T47D (cell line): ENCODE measurements around the gene FBXW11.
"Not testable (repeated sequence)": the region's sequence is repeated elsewhere in the genome, so short reads cannot be mapped to it uniquely, and the experiment has no call there.

Source experiments
- DNase-seq, 2 experiments: peaks; one replicate each; pipeline versions ENCODE4 v3.0.0 to v3.0.0-alpha.2; 2011 to 2012; ENCODE audit warnings: low read depth in 1 of 2, low spot score in 1 of 2
- JUND ChIP-seq: IDR thresholded peaks from 2 replicates; pipeline ENCODE4 v1.6.1; 2012; ENCODE audit warnings: low read depth
- in situ Hi-C: cut with HindIII; loops from 2 replicates; pipeline ENCODE4 v1.10.0; 2016; ENCODE audit warnings: low sequenced_read_pairs, low pct_unique_long_range_greater_than_20kb

Gene FBXW11

DNA sequence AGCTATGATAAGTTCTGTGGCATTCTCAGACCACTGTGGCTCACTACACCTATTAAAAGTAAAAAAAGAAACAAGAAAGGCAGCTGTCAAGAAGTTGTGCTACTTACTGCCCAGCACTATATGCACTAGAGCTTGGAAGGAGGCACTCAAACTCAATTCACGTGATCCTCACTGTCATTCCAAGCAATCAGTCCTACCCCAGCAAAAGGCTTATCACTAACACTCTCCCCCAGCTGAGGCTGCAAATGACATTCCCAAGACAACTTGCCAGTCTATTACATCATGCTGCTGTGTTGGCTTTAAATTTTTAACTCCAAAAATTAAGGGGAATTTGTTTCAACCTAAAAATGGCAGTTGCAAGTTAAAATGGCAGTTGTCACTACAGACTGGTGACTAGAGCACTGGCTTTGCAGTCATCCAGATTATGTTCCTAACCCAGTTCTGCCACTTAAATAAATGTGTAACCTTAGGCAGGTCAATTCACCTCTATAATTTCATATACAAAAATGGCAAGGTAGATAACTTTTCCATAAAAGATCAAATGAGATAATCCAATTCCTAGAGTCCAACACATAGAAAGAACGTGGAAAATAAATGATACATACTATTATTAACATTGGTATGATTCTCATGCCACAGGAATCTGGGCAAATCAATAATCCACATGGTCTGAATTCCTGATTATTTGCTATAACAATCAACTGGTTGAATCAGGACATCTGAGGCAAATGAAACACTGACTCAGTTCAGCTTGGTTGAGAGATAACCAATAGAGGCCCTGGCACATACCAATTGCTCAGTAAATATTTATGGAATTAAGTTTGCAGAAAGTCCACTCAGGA is 52.4 kb downstream of the FBXW11 start:
- TF ChIP-seq JUND, result no peak; the same call in none of the 2 replicates
- in situ Hi-C loops, result no loop called here
- DNase-seq, result peak in 1 of 2 experiments; percentile 45

- no peak for DNase-seq
- in situ Hi-C loops, result no loop called here
- no peak for TF ChIP-seq JUND
Measured at GRCh38 chr5:171952021-171952420, 54.4 kb downstream of the FBXW11 start.

DNA sequence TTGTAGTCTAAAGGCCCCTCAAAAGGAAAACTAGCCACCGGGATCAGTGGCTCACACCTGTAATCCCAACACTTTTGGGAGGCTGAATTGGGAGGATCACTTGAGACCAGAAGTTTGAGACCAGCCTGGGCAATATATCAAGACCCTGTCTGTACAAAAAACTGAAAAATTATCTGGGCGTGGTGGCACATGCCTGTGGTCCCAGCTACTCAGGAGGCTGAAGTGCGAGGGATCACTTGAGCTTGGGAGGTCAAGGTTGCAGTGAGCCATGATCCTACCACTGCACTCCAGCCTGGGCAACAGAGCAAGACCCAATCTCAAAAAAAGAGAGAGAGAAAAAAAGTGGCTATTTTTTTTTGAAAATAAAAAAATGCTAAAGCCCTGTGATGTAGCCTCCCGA is 55.2 kb downstream of the FBXW11 start:
- no peak for TF ChIP-seq JUND
- in situ Hi-C loops, result no loop called here
- no peak for DNase-seq

GRCh38 chr5:171946000-171946781 is 60.2 kb downstream of the FBXW11 start:
- peak; percentile 26; the same call in 1 of the 2 replicates for TF ChIP-seq JUND
- in situ Hi-C loops, result no loop called here
- peak; percentile 30 to 89 for DNase-seq

DNA sequence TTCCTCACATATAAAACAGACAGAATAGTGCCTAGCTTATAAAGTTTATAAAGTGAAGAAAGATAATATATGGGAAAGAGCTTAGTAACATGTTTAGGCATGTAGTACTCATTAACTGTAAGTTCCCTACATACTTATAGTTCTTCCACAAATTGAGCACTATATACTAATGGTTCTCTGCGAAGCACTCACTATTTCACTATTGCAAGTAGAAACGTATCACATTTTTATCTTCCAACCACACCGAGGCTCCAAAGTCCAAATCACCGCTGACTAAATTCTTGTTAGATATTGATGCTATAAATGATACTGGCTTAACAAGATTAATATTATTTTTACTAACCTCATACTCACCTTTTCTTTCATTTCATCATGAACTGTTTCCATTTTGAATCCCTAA is 61.0 kb downstream of the FBXW11 start:
- no peak for TF ChIP-seq JUND
- no peak for DNase-seq
- in situ Hi-C loops, result no loop called here

DNA sequence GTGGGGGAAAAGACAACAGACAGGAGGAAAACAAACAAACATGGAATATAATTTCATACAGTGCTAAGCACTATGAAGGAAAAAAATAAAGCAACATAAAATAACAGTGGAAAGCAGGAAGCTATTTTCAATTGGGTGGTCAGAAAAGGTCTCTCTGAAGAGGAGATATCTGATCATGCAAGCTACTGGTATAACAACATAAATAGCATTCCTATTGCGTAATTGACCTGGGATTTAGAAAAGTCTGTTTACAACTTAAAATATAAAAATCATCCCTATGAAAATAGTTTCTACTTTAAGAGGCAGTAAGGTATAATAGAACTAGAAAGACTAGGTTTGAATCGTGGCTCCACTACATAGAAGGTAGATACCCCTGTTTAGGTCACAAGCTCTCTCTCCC is 61.4 kb downstream of the FBXW11 start:
- TF ChIP-seq JUND, result peak; percentile 66; the same call in 1 of the 2 replicates
- in situ Hi-C loops, result no loop called here
- DNase-seq, result peak in 1 of 2 experiments; percentile 51

DNA sequence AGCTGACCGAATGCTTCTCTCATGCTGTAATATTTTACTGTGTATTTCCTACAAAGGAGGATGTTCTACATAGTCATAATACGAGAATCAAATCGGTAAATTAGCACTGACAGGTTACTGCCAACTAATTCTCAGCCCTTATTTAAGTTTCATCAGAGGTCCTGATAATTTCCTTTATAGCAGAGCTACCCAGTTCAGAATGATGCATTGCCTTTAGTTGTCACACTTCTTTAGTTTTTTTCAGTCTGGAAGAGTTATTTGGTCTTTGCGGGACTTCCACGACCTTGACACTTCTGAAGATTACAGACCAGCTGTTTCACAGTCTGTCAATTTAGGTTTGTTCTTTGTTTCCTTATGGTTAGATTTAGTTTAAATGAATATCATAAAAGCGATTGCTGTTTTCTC is 64.3 kb downstream of the FBXW11 start:
- DNase-seq, in situ Hi-C loops: not testable (repeated sequence)

DNA sequence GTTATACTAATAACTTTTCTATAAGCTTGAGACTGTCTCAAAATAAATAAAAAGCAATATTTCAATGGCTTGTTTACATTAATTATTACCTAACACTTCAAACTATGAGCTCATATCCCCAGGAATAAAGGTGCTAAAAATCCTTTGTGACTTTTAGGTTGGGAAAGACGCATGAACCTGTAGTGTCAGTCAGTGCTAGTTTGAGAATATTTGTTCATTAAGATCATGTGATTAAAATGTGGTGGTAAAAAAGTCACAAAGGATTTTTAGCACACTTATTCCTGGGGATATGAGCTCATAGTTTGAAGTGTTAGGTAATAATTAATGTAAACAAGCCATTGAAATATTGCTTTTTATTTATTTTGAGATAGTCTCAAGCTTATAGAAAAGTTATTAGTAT is 64.8 kb downstream of the FBXW11 start:
- in situ Hi-C loops, result not testable (repeated sequence)
- DNase-seq, result peak in 1 of 2 experiments; percentile 36

GRCh38 chr5:171941275-171941674 is 65.2 kb downstream of the FBXW11 start:
- in situ Hi-C loops, result not testable (repeated sequence)

DNA sequence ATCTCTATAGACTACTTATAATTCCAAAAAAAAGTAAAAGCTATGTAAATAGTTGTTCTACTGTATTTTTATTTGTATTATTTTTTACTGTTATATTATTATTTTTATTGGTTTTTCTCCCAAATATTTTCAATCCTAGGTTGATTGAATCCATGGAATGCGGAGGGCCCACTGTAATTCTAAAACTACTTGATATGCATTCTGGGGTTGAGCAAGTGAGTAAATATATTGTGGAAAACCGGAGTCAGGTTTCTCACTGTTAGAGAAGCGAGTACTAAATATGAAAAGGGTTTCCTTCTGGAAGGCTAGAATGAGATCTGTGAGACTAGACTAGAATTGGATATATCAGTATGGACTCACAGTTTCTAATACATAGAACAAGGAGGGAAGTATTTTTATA is 66.5 kb downstream of the FBXW11 start:
- TF ChIP-seq JUND, result no peak
- in situ Hi-C loops, result no loop called here
- no peak for DNase-seq

More at GRCh38 chr5:171941275-171941674, 65.2 kb downstream of the FBXW11 start:
- not testable (repeated sequence) for DNase-seq

DNA sequence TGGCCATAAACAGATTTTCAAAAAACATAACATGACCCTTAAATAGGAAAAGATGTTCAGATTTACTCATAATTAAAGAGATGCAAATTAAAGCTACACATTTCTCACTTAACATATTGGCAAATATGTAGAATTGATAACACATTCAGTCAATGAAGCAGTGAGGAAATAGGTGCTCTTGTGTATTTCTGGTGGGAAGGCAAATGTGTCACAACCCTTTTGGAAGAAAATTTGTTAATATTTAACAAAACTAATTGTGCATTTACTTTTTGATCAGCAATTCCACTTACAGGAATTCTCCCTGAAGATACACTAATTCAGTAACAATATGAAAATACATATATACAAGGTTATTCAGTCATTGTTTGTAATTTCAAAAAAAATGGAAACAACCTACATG is 68.1 kb downstream of the FBXW11 start:
- no peak for DNase-seq
- in situ Hi-C loops, result no loop called here
- no peak for TF ChIP-seq JUND

DNA sequence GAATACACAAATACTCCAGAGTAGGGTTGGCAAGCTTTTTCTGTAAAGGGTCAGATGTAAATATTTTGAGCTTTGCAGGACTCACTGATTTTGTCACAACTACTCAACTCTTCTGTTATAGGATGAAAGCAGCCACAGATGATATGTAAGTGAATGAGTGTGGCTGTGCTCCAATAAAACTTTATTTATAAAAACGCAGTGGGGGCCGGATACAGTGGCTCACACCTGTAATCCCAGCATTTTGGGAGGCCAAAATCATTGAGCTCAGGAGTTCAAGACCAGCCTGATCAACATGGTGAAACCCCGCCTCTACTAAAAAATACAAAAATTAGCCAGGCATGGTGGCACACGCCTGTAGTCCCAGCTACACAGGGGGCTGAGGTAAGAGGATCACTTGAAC is 69.1 kb downstream of the FBXW11 start:
- TF ChIP-seq JUND, result no peak
- DNase-seq, result no peak
- in situ Hi-C loops, result no loop called here

DNA sequence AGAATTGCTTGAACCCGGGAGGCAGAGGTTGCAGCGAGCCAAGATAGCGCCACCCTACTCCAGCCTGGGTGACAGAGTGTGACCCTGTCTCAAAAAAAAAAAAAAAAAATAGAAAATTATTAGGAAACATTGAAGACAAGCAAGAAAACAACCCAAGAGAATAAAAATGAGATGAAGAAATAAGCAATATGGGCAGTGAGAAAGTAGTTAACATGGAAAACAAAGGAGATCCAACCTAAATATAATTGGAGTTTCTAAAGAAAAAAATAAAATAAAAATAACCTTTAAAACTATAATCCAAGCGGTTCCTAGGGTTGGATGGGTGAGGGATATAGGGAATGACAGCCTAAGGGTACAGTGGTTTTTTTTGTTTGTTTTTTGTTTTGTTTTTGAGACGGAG is 71.9 kb downstream of the FBXW11 start:
- in situ Hi-C loops, result no loop called here
- no peak for DNase-seq
- TF ChIP-seq JUND, result no peak

- TF ChIP-seq JUND, result no peak
- in situ Hi-C loops, result no loop called here
- DNase-seq, result no peak
Measured at GRCh38 chr5:171931163-171931562, 75.3 kb downstream of the FBXW11 start.
